Fibroblast of villous mesenchyme (primary cell): ENCODE data around the gene CXXC5. TPM values are rescaled to one million over a fixed set of nuclear protein-coding genes. Genes with fewer than 3 reads are reported as not detected.
"Not testable (repeated sequence)": the region's sequence is repeated elsewhere in the genome, so short reads cannot be mapped to it uniquely, and the experiment has no call there.

ENCODE experiments used
- DNase-seq: peaks from one replicate; pipeline ENCODE4 v3.0.0-alpha.2; 2010; ENCODE audit warnings: low read depth
- H3K4me3 ChIP-seq: 2 replicates; pipeline ENCODE4 v1.5.1; 2011; ENCODE audit warnings: low read depth, mild to moderate bottlenecking, low read length
- total RNA-seq: library from RNA; depleted of rRNA; stranded (reverse); fragments of >200 nt; gene quantifications from 2 replicates; pipeline ENCODE4 v1.2.3, GENCODE V29; 2012
- TF ChIP-seq, protein P1 (sequence below): IDR thresholded peaks from 2 replicates; pipeline ENCODE4 v1.5.1; 2012; ENCODE audit warnings: low read depth, mild to moderate bottlenecking, low read length; ENCODE audit not compliant: insufficient read depth

CXXC5 gene
- total RNA-seq, 1 donor, result 79.5 TPM

DNA sequence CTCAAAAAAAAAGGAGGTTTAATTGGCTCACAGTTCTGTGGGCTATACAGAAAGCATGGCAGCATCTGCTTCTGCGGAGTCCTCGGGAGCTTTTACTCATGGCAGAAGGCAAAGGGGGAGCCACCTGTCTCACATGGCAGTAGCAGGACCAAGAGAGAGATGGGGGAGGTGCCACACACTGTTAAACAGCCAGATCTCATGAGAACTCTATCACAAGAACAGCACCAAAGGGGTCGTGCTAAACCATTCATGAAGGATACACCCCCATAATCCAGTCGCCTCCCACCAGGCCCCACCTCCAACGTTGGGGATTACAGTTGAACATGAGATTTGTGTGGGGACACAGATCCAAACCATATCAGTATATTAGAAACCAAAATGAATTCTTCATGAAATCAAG is 28.3 kb upstream of the CXXC5 start:
- no peak for DNase-seq

DNA sequence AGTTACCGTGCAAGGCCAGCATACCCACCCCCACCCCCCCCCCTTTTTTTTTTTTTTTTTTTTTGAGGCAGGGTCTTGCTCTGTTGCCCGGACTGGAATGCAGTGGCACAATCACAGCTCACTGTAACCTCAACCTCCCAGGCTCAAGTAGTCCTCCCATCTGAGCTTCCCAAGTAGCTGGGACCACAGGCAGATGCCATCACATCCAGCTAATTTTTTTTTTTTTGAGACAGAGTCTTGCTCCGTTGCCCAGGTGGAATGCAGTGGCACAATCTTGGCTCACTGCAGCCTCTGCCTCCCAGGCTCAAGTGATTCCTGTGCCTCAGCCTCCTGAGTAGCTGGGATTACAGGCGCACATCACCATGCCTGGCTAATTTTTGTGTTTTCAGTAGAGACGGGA is 22.8 kb upstream of the CXXC5 start:
- DNase-seq, H3K4me3 ChIP-seq: not testable (repeated sequence)

More for the DNA sequence above, 28.3 kb upstream of the CXXC5 start:
- TF ChIP-seq, protein P1, sequence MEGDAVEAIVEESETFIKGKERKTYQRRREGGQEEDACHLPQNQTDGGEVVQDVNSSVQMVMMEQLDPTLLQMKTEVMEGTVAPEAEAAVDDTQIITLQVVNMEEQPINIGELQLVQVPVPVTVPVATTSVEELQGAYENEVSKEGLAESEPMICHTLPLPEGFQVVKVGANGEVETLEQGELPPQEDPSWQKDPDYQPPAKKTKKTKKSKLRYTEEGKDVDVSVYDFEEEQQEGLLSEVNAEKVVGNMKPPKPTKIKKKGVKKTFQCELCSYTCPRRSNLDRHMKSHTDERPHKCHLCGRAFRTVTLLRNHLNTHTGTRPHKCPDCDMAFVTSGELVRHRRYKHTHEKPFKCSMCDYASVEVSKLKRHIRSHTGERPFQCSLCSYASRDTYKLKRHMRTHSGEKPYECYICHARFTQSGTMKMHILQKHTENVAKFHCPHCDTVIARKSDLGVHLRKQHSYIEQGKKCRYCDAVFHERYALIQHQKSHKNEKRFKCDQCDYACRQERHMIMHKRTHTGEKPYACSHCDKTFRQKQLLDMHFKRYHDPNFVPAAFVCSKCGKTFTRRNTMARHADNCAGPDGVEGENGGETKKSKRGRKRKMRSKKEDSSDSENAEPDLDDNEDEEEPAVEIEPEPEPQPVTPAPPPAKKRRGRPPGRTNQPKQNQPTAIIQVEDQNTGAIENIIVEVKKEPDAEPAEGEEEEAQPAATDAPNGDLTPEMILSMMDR, result no peak
- H3K4me3 ChIP-seq, result no peak overlapping the region

DNA sequence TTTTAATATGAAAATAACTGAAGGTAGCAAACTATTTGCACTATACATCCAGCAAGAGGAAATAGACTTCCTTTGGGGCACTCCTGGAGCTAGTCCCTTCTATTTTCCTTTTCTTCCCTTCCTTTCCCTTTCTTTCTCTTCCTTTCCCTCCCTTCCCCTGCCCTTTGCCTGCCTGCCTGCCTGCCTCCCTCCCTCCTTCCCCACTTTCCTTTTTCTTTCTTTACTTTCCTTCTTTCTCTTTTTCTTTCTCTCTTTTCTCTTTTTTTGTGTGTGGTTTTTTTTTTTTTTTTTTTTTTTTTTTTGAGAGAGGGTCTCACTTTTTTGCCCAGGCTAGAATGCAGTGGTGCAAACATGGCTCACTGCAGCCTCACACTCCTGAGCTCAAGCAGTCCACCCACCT is 17.3 kb upstream of the CXXC5 start:
- TF ChIP-seq, protein P1, result no peak

DNA sequence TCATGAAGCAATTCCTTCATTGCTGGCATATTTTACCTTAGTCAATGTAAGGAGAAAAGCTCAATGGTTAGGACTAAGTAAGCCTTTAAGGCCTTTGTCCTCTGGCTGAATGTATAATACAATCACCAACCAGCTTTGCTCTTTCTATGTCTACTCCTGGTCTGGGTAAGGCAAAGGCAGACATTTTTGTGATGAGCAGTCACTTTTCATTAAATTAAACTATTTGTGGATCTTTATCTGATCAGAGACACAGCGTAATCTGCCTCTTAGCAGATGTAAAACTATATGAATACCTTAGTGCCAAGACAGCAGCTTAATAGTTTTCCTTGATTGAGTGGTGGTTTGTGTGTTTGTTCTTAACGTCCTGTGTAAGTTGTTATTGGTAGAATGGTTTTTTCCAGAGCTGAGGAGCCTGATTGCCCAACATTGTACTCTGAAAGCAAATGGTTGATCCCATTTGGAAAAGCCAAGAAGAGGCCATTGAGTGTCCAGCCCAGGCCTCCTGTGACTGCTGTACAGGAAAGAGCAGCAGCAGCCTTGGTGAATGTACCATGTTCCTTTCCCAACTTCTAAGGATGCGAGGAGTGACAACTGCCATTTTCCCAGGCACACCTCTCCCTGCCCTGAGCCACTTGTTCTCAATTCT is 16.5 kb upstream of the CXXC5 start:
- TF ChIP-seq, protein P1, result no peak
- no peak overlapping the region for H3K4me3 ChIP-seq
- DNase-seq, result peak; percentile 74

More for the DNA sequence above, 17.3 kb upstream of the CXXC5 start:
- DNase-seq, result no peak
- no peak overlapping the region for H3K4me3 ChIP-seq

DNA sequence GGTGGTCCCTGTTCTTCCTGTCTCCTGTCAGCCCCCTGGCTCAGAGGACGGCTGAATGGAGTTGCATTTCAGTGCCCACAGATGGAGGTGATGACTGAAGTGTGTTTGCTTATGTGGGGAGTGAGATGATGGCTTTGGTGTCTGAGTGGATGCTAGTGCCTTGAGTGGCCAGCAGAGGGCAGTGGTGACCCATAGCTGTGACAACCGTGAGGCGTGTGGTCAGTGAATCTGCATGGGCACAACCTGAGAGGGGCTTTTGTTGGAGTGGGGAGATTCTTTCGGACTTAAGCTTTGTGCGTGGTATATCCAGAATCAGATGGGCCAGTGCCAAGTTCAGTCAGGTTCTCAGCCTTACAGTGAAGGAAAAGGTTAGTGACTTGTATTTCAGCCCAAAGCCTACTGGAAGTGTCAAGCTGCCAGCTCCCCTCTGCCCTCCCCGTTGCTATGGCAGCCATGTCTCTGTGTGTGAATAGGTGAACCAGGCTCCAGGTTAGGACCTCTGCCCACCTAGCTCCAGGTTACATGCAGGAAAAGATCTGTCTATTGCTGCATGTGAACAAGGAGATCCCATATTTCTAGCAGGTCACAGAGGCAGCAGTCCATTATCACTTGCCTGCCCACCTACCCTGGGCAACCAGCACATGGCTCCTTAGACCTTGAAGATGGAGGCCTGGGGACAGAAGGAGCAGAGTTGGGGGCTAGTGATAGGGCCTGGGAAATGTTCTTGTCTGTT is 14.7 kb upstream of the CXXC5 start:
- TF ChIP-seq, protein P1, result peak; percentile 97
- H3K4me3 ChIP-seq, result no peak overlapping the region
- peak; percentile 74 for DNase-seq

DNA sequence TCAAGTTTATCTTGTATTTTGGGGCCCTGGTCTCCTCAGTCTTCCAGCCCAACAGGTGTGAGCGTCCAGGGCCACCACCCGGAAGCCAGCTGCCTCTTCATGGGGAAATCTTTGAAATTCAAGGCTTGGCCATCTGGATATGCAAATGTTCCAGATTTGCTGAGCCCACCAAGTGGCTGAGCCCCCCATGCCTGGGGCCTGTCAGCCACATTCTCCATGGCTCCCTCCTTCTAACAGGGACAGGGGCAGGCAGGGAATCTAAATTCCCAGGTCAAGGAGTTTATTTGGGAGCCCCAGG is 14.2 kb upstream of the CXXC5 start:
- TF ChIP-seq, protein P1, result no peak
- H3K4me3 ChIP-seq, result no peak overlapping the region
- DNase-seq, result no peak

DNA sequence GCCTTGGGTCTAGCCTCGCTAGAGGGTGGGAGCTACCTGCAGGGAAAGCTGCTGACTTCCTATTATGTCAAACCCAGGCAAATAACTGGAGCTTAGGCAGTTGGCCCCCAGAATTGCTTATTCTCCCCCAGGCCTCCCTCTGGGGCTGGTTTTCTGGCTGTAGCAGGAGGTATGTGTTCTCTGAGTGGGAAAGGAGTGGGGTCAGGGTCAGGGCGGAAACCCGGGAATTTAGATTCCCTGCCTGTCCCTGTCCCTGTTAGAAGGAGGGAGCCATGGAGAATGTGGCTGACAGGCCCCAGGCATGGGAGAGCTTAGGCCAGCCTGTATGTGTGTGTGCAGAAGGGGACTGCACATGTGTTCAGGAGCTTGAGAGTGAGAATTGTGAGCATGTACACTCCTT is 13.6 kb upstream of the CXXC5 start:
- no peak overlapping the region for H3K4me3 ChIP-seq
- no peak for DNase-seq
- TF ChIP-seq, protein P1, result no peak
